Esophagus muscularis mucosa (tissue), 3 donors: ENCODE data around the gene LCN1.

Source experiments
- POLR2A ChIP-seq: fragments of 450-650 bp; IDR thresholded peaks from one replicate; pipeline ENCODE4 v1.6.1; 2017; ENCODE audit warnings: antibody characterized with exemption, moderate library complexity, mild to moderate bottlenecking, low read depth
- TF ChIP-seq, protein P1 (sequence below), 3 experiments: fragments of 200-600 bp in 2 of 3; fragments of 450-650 bp in 1 of 3; sonication (generic) in 2 of 3; IDR thresholded peaks; one replicate each; pipeline ENCODE4 v1.5.1; 2017 to 2019; ENCODE audit warnings: antibody characterized with exemption in 3 of 3, mild to moderate bottlenecking in 2 of 3, moderate library complexity in 1 of 3

DNA sequence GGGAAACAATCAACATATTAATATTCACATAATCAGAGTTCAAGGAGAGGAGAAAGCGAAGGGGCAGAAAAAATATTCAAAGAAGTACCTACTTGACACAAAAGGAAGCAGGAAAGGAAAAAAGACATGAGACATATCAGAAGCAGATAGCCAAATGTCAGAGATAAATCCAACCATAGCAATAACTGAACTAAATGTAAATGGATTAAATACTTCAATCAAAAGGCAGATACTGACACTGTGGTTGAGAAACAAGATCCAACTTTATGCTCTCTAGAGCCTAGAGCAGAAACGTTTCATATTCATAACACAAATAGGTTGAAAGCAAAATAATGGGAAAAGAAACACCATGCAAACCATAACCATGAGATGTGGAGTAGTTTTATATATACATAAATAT lies 11.8 kb upstream of the LCN1 start:
- TF ChIP-seq, protein P1, sequence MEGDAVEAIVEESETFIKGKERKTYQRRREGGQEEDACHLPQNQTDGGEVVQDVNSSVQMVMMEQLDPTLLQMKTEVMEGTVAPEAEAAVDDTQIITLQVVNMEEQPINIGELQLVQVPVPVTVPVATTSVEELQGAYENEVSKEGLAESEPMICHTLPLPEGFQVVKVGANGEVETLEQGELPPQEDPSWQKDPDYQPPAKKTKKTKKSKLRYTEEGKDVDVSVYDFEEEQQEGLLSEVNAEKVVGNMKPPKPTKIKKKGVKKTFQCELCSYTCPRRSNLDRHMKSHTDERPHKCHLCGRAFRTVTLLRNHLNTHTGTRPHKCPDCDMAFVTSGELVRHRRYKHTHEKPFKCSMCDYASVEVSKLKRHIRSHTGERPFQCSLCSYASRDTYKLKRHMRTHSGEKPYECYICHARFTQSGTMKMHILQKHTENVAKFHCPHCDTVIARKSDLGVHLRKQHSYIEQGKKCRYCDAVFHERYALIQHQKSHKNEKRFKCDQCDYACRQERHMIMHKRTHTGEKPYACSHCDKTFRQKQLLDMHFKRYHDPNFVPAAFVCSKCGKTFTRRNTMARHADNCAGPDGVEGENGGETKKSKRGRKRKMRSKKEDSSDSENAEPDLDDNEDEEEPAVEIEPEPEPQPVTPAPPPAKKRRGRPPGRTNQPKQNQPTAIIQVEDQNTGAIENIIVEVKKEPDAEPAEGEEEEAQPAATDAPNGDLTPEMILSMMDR (IDR thresholded peaks at IDR 0.05), result no peak
- TF ChIP-seq POLR2A, result no peak
